HG02678 (cell line): Measurements from ENCODE around the gene CHML.
"Not testable (repeated sequence)": the region's sequence is repeated elsewhere in the genome, so short reads cannot be mapped to it uniquely, and the experiment has no call there.

Experiments
- ATAC-seq: cut with Tn5 transposase; IDR thresholded peaks from one replicate; pipeline ENCODE4 v1.9.1; 2021; ENCODE audit warnings: mild to moderate bottlenecking, moderate library complexity; ENCODE audit not compliant: unreplicated experiment

CHML gene

GRCh38 chr1:241640149-241640866, at the start of gene CHML, which contains the start of gene OPN3:
CHML (minus strand) TSS chr1:241640369; CDS start chr1:241635766, 4,603 bp downstream.
OPN3 (minus strand) TSS chr1:241640369; CDS start chr1:241640254, 115 bp downstream.
- peak; percentile 90 for ATAC-seq

GRCh38 chr1:241688940-241689368, 48.8 kb upstream of the CHML start:
- no peak for ATAC-seq

- ATAC-seq, result no peak
Observed at GRCh38 chr1:241684108-241684507, 43.9 kb upstream of the CHML start.

- ATAC-seq, result no peak
Observed at GRCh38 chr1:241682921-241683320, 42.8 kb upstream of the CHML start.

GRCh38 chr1:241681861-241682448, 41.8 kb upstream of the CHML start:
- not testable (repeated sequence) for ATAC-seq

- no peak for ATAC-seq
Observed at GRCh38 chr1:241679961-241680360, 39.8 kb upstream of the CHML start.

- no peak for ATAC-seq
Observed at GRCh38 chr1:241679404-241679803, 39.2 kb upstream of the CHML start.

- no peak for ATAC-seq
Observed at GRCh38 chr1:241678536-241678935, 38.4 kb upstream of the CHML start.

GRCh38 chr1:241677201-241677600, 37.0 kb upstream of the CHML start:
- ATAC-seq, result peak; percentile 96

GRCh38 chr1:241675983-241676382, 35.8 kb upstream of the CHML start:
- no peak for ATAC-seq

- ATAC-seq, result no peak
Observed at GRCh38 chr1:241674805-241675384, 34.7 kb upstream of the CHML start.

GRCh38 chr1:241672301-241672700, 32.1 kb upstream of the CHML start:
- no peak for ATAC-seq

GRCh38 chr1:241666419-241666818, 26.2 kb upstream of the CHML start:
- ATAC-seq, result no peak

GRCh38 chr1:241660424-241660972, 20.3 kb upstream of the CHML start:
- no peak for ATAC-seq

GRCh38 chr1:241659016-241659415, 18.8 kb upstream of the CHML start:
- not testable (repeated sequence) for ATAC-seq

GRCh38 chr1:241658081-241658793, 18.1 kb upstream of the CHML start:
- no peak for ATAC-seq

GRCh38 chr1:241654641-241655040, 14.5 kb upstream of the CHML start:
- no peak for ATAC-seq

- ATAC-seq, result no peak
Observed at GRCh38 chr1:241654019-241654418, 13.8 kb upstream of the CHML start.

- no peak for ATAC-seq
Observed at GRCh38 chr1:241652012-241652411, 11.8 kb upstream of the CHML start, which contains the start of gene WDR64. WDR64 (plus strand) TSS chr1:241652281; CDS start chr1:241652485, 204 bp downstream.

- ATAC-seq, result no peak
Observed at GRCh38 chr1:241648159-241648558, 8.0 kb upstream of the CHML start.

GRCh38 chr1:241647658-241648057, 7.5 kb upstream of the CHML start:
- no peak for ATAC-seq
